ENCODE results near the gene SATB1.

Gene SATB1

DNA sequence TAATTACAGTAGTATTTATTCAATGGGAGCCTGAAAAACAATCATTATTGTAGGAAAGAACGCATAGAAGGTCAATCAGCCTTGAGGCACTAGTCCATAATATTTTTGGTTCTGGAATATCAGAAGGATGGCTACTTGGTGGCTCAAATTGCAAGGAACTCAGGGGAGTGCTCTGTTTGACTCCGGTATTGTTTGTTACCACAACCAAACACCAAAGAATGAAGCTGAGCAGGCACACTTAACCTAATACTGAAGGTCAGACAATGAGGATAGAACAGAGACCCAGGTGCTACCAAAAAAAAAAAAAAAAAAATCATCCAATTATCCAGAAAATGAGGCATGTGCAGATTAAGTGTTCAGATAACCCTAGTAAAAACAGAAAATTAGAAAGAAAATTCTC, 11.1 kb upstream of the SATB1 start:
- no peak for DNase-seq
- Histone ChIP-seq H3K27ac (no peak overlapping the region), H3K9me3 (ENCODE audit: severe bottlenecking) (no peaks in the 10 kb centered on the region), H3K4me3 (ENCODE audit: low read depth, low read length) (no peak overlapping the region), H3K27me3 (ENCODE audit: insufficient read depth, low read depth, severe bottlenecking) (no peaks in the 10 kb centered on the region), H3K36me3 (no peaks in the 10 kb centered on the region)
- TF ChIP-seq, protein P1, sequence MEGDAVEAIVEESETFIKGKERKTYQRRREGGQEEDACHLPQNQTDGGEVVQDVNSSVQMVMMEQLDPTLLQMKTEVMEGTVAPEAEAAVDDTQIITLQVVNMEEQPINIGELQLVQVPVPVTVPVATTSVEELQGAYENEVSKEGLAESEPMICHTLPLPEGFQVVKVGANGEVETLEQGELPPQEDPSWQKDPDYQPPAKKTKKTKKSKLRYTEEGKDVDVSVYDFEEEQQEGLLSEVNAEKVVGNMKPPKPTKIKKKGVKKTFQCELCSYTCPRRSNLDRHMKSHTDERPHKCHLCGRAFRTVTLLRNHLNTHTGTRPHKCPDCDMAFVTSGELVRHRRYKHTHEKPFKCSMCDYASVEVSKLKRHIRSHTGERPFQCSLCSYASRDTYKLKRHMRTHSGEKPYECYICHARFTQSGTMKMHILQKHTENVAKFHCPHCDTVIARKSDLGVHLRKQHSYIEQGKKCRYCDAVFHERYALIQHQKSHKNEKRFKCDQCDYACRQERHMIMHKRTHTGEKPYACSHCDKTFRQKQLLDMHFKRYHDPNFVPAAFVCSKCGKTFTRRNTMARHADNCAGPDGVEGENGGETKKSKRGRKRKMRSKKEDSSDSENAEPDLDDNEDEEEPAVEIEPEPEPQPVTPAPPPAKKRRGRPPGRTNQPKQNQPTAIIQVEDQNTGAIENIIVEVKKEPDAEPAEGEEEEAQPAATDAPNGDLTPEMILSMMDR (IDR thresholded peaks at IDR 0.05; ENCODE audit: low read depth, low read length) = no peak

DNA sequence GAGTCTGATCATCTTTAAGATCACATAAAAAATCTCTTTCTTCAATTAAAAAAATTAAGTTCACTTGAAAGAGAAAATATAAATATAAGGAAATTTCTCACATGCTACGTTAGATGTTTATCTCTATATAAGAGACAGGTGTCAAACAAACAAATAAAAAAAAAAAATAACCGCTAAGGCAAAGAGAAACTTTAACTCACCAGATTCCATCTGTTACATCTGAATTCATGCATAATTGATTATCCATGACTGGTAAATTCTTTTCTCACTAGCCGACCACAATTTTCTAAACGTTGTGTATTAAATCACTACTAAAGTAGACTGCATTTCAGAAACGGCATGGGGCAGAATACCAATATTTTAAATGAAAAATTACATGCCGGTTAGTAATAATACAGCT, 9.6 kb upstream of the SATB1 start:
- H3K9me3 ChIP-seq (ENCODE audit: severe bottlenecking) = no peaks in the 10 kb centered on the region
- H3K27me3 ChIP-seq (ENCODE audit: insufficient read depth, low read depth, severe bottlenecking) = no peaks in the 10 kb centered on the region
- no peaks in the 10 kb centered on the region for H3K36me3 ChIP-seq
- DNase-seq = no peak
- no peak overlapping the region for H3K27ac ChIP-seq
- TF ChIP-seq, protein P1 (IDR thresholded peaks at IDR 0.05; ENCODE audit: low read depth, low read length) = no peak
- H3K4me3 ChIP-seq (ENCODE audit: low read depth, low read length) = no peak overlapping the region

DNA sequence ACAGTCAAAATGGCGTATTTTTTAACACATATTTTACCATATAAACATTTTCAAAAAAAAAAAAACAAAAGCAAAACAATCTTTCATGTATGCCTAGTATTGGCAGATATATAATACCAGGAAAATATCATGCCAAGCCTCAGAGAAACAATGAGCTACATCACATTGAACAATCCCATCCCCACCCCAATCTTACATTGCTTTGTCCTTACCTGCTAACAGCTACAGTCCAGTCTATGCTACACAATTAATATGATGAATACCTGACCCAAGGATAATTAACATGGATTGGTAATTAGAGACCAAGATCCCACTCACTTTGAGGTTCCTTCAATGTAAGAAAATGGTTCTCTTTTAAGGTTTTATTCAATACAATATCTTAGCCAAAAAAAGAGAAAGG, 7.6 kb upstream of the SATB1 start:
- Histone ChIP-seq H3K36me3 (no peaks in the 10 kb centered on the region), H3K4me3 (ENCODE audit: low read depth, low read length) (no peak overlapping the region), H3K9me3 (ENCODE audit: severe bottlenecking) (no peaks in the 10 kb centered on the region), H3K27me3 (ENCODE audit: insufficient read depth, low read depth, severe bottlenecking) (no peaks in the 10 kb centered on the region), H3K27ac (no peak overlapping the region)
- TF ChIP-seq, protein P1 (IDR thresholded peaks at IDR 0.05; ENCODE audit: low read depth, low read length) = no peak
- no peak for DNase-seq

DNA sequence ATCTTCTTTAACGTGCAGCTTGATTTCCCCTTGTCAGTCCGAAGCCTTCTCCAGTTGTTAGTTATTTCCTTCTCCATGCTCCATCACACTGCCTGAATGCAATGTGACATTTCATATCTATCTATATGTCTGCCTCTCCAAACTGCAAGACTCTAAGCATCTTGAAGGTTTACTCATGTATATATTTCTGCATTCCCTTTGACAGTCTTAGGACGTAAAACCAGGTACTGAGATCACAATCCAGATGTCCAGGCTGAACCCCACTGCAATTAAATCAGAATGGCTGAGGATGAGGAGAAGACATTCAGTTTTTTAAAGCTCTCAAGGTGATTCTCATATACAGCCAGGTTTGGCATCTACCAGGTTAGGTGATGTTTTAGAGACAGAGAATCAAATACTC, 6.1 kb upstream of the SATB1 start:
- TF ChIP-seq, protein P1 (IDR thresholded peaks at IDR 0.05; ENCODE audit: low read depth, low read length) = no peak
- no peak overlapping the region for H3K27ac ChIP-seq
- H3K27me3 ChIP-seq (ENCODE audit: insufficient read depth, low read depth, severe bottlenecking) = no peaks in the 10 kb centered on the region
- no peaks in the 10 kb centered on the region for H3K36me3 ChIP-seq
- no peaks in the 10 kb centered on the region for H3K9me3 ChIP-seq (ENCODE audit: severe bottlenecking)
- DNase-seq = no peak
- no peak overlapping the region for H3K4me3 ChIP-seq (ENCODE audit: low read depth, low read length)

DNA sequence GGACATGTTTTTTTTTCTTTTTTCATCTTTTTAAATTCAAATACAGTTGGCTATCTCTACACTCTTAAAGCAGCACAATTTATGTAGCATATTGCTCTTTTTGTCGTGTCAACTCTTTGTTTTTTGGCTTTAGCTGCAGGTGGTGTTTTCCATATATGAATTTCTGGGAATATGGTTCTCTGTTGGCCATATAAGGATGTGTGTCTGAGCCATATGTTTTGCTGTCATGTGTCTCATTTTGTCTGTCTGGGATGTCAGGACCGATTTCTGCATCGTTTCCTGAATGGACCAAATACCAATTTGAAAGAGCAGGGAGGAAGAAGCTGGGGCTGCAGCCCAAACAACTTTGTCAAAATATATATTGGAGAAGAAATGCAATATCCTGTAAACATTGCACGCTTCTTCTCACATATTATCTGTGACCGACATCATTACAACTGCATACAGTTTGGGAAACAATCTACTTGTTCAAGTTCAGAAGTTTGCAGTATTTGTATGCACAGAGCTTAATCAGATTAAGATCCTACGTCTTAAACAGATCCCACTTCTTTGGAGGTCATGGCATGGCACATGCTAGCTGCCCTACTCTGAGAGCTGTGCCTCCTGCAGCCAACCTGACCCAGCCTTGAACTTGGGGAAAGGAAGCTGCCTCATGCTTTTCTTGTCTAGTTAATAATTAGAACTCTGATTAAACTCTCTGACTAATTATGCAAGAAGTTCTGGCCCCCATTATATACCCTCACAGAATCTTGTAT, 4.0 kb upstream of the SATB1 start:
- TF ChIP-seq, protein P1 (IDR thresholded peaks at IDR 0.05; ENCODE audit: low read depth, low read length) = no peak
- Histone ChIP-seq H3K4me3 (ENCODE audit: low read depth, low read length) (no peak overlapping the region), H3K27me3 (ENCODE audit: insufficient read depth, low read depth, severe bottlenecking) (no peaks in the 10 kb centered on the region), H3K9me3 (ENCODE audit: severe bottlenecking) (no peaks in the 10 kb centered on the region), H3K27ac (no peak overlapping the region), H3K36me3 (no peaks in the 10 kb centered on the region)
- DNase-seq = no peak

DNA sequence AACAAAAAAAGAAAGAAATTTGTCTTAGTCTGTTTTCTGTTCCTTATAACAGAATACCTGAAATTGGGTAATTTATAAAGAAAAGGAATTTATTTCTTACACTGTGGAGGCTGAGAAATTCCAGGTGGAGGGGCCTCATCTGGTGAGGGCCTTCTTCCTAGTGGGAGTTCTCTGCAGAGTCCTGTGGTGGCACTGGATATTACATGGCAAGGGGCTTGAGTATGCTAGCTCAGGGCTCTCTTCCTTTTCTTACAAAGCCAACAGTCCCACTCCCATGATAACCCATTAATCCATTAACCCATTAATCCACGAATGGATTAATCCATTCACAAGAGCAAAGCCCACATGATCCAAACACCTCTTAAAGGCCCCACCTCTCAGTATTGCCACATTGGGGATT, 2.9 kb upstream of the SATB1 start:
- no peak for DNase-seq
- H3K4me3 ChIP-seq (ENCODE audit: low read depth, low read length) = no peak overlapping the region
- no peak overlapping the region for H3K27ac ChIP-seq
- TF ChIP-seq, protein P1 (IDR thresholded peaks at IDR 0.05; ENCODE audit: low read depth, low read length) = no peak
- no peaks in the 10 kb centered on the region for H3K27me3 ChIP-seq (ENCODE audit: insufficient read depth, low read depth, severe bottlenecking)
- H3K36me3 ChIP-seq = no peaks in the 10 kb centered on the region
- no peaks in the 10 kb centered on the region for H3K9me3 ChIP-seq (ENCODE audit: severe bottlenecking)

Data from WERI-Rb-1 (cell line).